KG1 (cell line): ENCODE measurements around the gene CAMK2N1.
"Not testable (repeated sequence)": the region's sequence is repeated elsewhere in the genome, so short reads cannot be mapped to it uniquely, and the experiment has no call there.

Experiments used
- DNase-seq: peaks from one replicate; lab custom pipeline; 2025; lab: John Stamatoyannopoulos, UW

CAMK2N1 gene

DNA sequence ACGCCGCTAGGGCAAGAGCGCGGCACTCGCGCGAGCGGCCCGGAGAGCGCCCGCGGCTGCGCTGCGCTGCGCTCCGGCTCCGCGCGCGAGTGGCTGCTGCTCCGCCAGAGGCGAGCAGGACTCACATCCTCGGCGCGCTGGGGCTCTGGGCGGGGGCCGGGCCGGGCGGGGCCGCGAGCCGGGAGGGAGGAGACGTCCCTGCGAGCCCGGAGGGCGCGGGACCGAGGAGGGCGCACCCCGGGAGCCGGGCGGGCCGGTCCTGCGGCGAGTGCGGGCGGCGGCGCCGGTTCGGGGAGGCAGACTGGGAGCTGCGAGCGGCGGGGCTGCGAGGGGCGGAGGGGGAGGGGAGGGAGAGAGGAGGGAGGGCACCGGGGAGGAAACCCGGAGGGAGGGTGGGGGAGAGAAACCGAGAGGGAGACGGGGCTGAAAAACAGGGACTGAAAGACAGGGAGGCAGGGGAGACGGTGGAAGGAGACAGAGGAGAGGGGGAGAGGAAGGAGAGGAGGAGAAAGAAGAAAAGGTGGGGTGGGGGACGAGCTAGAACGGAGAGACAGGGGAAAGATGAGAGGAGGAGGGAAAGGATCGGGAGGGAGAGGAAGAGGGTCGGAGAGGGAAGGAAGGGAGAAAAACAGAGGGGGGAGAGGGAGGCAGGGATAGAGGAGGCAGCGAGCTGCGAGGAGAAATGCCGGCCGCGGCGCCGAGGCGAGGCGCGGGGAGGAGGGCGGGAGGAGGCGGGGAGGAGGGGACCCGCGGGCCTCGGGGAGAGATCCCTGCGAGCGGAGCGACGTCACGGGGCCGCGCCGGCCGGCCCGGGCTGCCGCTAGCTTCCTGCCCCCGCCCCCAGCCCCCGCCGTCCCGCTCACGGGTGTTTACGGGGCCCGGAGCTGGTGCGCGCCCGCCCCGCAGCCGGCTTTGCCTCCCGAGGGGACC lies at the start of gene CAMK2N1:
CAMK2N1 (minus strand) TSS at position 684 of the 930 bp plus-strand sequence. CDS start 831 bp downstream, outside the sequence.
- DNase-seq = no peak

DNA sequence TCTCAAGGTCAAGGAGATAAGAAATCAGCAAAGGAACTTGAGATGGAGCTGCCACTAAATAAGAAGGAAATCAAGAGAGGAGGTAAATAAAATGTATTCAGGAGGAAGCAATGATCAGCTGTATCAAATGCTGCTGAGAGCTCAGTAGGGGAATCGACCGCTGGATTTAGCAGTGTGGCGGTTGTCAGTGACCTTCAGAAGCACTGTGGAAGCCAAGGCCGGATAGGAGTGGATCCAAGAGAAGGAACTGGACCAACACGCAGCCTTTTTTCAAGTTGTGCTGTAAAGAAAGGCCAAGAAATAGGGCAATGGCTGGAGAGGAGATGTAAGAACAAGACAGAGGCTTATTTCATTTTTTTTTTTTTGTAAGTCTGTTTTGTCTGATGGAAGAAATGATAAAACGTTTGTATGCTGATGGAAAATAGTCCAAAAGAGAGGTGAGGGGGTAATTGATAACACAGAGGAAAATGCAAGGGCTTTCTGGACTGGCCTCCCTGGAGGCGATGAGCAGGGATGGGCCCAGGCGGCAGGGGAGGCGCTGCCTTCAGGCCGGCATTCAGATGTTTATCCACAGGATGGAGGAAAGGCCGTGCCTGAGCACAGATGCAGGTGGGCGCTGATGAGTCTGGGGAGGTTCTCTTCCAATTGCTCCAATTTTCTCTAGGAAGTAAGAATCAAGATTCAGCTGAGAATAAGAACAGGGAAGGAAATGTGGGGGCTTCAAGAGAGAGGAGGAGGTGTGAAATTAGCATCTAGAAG lies 48.8 kb upstream of the CAMK2N1 start:
- no peak for DNase-seq

DNA sequence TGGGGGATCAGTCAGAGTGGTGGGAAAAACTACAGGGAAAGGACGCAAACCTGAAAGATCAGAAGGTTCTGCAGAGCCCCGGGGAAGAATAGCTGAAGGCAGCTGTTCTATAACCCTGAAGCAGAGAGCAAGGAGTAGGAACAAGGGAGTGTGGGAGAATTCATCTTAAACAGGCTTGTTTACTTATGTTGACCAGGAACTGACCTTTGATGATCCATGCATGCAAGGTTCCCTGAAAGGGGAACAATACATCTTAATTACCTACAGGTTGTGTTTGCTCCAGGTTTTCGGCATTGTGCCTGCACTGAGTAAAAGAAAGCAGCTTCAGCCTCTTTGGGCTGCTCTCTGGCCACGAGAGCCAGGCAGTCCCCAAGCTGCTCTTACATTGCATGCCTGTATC lies 47.6 kb upstream of the CAMK2N1 start:
- DNase-seq = no peak

DNA sequence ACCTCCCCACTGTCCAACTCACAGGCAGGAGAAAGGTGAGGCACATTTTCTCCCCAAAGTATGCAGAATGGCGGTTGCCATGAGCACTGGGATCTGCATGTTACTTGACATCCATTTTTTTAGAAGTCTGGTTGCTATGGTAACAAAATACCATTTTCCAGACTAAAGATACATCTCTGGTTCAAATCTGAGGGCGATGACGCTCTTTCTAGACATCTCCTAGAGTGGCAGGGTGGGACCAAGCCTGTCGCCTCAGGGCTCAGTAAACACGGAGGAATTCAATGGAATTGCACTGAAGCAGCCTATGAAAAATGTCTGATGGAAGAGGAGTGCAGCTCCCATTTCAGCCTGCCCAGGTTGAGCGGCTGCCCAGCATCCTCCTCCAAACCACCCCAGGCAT lies 44.9 kb upstream of the CAMK2N1 start:
- DNase-seq = no peak

DNA sequence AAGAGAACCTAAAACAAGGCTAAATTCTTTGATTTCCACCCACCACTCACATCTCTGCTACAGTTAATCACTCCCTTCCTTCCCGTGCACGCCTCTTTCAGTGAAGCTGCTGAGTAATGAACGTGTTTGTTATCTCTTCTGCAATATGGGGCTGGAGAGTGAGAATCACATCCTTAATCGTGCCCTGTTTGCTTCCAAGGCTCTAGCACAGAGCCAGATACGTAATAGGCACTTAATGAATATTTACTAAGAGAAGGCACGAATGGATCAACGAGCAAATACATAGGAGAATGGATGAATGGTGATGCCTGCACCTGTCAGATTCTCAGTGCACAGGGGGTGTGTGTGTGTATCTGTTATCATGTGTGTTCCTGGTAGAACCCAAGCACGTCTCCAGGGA lies 44.3 kb upstream of the CAMK2N1 start:
- DNase-seq = no peak

DNA sequence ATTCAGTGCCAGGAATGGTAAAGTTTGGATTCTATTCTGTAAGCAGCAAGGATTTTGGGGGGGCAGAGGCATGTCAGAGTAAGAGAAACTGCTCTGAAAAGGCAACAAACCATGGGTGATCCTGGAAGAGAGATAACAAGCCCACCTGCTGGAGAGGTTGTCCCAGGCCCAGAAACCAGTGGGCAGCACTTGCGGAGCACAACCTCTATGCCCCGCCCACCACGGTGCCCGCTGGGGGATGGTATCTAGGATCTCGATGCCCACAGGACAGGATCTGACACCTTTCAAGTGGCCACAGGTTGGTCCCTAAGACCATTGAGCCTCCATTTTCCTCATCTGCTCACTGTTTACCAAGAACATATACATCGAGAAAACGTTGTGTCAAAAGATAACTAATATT lies 42.2 kb upstream of the CAMK2N1 start:
- no peak for DNase-seq

DNA sequence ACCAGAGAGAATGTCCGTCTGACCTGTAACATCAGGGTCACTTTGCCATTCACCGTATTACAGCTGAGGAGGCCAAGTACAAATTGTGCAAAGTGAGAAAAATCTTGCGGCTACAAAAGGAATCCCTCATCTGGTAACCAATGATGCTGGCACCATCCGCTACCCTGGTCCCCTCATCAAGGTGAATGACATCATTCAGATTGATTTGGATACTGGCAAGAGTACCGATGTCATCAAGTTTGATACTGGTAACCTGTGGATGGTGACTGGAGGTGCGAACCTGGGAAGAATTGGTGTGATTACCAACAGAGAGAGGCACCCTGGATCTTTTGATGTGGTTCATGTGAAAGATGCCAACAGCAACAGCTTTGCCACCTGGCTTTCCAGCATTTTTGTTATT lies 40.3 kb upstream of the CAMK2N1 start:
- no peak for DNase-seq

DNA sequence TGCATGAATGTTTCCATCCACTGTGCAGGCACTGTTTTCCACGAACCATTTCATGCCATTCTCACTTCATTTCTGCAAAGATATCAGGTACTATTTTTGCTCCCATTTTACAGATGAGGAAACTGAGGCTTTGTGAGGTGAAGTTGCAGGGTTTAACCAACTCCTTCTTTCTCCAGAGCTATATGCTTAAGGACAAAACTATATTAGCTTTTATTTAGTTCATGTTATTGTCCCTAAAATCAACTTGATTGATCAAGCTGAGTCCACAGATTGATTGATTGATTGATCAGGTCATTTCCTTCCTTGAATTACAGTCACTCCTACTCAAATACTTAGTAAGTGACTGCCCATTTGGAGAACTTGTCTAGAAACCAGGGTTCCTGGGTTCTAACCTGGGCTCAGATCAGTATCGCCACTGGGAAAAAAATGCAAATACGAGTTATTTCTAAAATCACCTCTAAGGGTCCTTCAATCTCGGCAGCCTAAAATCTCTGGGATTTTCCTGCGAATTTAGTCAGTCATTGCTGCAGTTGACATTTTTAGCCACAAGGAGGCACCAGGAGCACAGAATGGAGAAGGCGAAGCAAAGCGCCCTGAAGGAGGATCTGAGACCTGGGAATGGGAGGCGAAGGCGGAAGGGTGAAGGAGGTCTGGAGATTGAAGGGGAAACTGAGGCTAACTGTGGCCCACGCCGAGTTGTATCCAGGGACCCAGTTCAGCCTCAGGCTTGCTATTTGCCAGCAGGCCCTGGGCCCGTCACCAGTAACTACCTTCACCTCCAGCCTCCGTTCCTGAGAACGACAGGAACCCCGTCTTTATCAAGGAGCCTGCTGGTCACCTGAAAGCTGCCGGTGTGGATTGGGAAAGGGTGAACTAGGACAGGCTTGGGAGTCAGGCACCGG lies 36.2 kb upstream of the CAMK2N1 start:
- DNase-seq = peak; percentile 58

DNA sequence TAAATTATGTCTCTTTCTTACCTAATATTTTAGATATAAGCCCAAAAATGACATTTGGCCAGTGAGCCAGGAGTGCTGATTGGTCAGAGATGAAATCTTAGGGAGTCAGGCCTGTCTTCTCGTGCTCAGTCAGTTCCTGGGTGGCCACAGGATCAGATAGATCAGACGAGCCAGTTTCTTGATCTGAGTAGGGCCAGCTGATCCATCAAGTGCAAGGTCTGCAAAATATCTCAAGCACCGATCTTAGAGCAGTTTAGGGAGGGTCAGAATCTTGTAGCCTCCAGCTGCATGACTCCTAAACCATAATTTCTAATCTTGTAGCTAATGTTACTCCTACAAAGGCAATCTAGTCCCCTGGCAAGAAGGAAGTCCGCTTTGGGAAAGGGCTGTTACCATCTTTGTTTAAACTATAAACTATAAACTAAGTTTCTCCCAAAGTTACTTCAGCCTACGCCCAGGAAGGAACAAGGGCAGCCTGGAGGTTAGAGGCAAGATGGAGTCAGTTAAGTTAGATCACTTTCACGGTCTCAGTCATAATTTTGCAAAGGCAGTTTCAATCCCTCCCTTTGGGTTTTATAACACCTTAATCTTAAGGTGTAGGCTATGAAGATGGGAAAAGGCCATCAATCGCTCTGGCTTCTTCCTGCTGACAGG lies 33.7 kb upstream of the CAMK2N1 start:
- not testable (repeated sequence) for DNase-seq

DNA sequence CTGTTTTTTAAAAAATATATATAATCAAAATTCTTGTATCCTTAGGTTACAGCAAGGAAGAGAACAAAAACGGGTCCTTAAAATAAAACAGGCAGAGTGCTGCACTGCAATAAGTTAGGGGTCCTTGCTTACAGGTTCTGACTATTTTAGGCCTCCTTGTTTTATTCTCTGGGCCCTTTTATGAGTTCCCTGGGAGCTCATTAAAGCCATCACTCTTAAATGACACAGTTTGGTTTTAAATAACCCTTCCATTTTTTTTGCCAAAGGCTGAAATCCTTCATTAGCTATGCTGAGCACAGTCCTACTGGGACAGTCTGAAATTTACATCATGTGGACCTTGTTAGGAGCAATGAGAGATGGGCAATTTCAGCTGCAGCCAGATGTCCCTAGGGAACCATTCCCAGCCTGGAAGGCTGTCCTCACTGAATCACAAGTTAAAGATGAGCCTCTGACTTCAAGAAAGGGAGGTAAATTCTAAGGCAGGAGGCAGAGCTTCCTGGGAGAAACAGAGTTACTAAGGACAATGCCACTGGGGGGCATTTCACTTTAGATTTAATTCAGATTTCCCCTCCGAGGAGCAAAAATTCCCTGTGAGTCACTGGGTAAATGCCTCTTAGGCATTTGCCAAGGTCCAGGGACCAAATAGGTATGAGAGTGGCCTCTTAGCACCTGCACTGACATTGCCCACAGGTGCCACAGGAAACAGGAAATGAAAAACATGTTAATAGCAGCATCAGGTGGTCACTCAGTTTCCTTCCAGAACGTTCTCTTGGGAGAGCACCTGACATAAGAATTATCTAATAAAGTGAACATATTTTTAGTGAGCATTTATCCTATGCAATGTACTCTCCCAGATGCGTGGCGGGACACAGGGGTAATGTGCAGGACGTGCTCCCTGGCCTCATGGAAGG lies 25.8 kb upstream of the CAMK2N1 start:
- no peak for DNase-seq

DNA sequence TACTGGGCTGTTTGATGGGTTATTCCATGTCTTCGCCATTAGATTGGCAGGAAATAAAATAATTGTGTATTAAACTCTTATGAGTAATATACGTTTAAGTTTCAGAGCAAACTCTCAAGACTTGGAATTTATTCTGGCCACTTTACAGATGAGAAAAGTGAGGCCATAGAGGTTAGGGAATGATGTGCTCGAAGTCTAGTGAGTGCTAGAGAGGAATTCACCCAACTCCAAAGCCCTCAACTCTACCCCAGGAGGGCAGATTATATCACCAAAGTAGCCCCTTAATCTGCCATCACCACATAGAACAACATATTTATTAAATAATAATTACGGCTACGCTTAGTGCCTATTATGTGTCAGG lies 22.4 kb upstream of the CAMK2N1 start:
- DNase-seq = no peak

DNA sequence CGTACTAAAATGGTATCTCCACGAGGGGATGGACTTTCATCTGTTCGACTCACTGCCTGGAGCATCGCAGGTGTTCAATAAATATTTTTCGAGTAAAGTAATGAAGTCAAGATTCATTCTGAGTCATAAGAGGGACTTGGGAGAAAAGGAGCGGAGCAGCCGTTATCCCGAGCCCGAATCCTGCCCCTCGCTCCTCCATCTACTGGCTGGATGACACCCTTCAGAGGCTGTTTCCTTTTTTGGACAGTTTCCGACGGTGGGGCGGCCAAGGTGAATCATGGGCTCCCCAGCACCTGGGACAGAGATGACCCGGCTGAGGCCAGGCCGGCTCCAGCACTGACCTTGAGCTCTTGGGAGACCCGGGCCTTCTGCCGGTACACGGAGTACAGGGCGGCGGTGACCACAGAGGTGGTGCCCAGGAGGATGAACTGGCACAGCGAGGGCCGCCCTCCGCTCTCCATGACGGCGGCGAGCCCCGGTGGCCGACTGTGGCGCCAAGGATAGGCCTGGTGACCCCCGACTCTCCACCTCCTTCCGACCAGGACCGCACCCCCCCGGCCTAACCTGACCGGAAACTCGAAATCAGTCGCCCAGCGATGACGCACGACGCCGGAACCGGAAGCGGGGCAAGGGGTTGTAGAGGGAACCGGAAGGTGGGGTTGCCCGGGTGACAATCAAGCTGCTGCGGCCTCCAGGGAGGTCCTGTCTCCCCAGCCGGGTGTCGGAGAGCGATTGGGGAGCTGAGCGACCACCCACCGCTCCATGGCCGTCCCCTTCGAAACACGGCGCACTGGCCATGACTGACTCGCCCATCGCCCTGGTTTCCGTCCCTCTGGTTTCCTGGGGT lies 21.8 kb upstream of the CAMK2N1 start, which contains the start of gene MUL1:
MUL1 (minus strand) TSS at position 588 of the 847 bp plus-strand sequence; CDS start at position 461, 127 bp downstream.
- peak; percentile 66 for DNase-seq

DNA sequence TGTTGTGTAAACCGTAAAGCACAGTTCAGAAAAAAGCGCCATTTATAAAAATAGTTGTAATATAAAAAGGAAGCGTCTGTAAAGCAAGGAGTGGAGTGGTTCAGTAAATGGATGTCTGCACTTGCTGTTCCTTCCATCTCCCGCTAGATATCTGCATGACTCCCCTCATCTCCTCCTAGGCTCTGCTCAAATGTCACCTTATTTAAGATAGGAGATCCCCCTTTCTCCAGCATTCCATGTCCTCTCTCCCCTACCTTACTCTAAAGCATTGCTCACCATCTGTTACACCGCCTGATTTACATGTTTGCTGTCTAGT lies 21.2 kb upstream of the CAMK2N1 start:
- no peak for DNase-seq

DNA sequence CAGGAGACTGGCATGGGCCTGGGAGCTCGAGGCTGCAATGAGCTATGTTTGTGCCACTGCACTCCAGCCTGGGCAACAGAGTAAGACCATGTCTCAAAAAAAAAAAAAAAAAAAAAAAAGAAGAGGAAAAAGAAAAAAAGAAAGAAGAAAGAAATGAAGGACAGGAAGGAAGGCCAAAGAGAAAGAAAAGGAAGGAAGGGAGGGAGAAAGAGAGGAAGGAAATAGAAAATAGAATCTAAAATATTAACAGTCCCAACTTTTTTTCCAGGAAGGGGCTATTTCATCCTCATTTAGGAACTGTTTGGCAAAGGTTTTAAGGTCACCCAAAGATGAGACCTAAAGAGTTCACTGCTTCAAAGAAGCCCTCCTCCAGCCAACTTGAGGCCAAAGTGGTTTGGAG lies 19.5 kb upstream of the CAMK2N1 start:
- DNase-seq = no peak

DNA sequence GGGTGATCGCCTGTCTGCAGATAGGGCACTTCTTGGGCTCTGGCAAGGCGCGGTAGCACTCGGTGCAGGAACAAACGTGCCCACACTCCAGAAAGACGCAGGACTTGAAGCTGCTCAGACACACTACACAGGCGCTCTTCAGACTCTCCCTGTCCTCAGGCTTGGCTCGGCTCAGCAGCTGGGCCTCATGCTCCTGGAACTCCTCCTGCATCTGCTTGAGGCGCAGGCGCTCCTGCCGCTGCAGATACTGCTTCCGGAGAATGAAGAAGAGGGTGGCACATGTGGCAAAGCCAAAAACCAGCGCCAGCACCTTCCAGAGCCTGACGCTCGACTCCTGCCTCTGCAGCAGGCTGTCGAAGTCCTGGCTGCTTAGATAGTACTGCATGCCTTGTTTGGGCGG lies 14.7 kb upstream of the CAMK2N1 start:
- DNase-seq = no peak

DNA sequence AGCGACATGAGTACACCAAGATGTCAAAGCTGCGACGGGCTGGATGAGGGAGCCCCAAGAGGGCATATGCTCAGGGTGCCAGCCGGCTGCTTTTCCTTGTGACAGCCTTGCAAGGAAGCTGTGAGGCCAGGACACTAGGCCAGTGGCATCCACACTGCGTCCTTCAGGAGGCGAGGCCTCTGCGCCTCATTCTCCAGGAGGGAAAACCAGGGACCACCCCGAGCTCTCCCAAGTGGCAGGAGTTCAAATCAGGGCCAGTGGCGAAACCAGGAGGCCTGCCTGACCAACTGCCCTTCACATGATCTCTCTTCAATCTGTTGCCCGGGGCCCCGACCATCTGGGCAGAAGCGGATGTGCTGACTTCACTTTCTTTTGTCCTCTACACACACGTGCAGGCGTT lies 13.7 kb upstream of the CAMK2N1 start:
- DNase-seq = no peak

DNA sequence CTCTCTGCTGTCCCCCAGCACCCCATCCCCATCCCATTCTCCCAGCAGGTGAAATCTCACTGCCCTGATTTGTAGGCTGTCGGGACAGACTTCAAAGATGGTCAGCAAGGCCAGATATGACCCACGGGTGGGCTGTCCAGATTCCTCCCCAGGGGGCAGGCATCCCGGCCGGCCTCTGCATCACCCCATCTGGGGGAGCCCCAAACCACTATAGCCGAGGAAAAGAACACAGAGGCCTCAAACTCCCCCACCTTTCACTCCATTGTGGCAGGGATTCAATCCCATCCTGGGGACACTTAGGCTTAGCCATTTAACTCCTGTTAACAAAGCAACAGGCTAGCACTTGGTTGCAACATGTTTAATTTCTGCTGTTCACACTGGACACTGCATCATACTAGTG lies 13.1 kb upstream of the CAMK2N1 start:
- no peak for DNase-seq

DNA sequence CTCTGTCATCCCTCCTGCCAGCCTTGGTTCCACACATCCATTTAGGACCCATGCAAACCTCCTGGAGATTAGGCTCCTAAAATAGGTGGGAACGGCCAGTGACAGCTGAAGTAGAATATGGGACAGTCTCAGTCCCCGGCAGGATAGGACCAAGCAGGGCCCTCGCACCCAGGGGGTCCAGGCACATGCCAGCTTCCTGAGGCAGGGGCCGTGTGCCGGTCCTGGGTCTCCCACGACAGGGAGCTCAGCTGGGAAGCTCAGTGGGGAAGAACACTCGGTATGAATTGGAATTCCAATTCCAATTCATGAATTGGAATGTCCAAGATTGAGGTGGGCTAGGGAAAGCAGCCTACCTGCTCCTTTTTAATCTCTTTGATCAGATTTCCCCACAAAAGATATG lies 12.1 kb upstream of the CAMK2N1 start:
- DNase-seq = no peak

DNA sequence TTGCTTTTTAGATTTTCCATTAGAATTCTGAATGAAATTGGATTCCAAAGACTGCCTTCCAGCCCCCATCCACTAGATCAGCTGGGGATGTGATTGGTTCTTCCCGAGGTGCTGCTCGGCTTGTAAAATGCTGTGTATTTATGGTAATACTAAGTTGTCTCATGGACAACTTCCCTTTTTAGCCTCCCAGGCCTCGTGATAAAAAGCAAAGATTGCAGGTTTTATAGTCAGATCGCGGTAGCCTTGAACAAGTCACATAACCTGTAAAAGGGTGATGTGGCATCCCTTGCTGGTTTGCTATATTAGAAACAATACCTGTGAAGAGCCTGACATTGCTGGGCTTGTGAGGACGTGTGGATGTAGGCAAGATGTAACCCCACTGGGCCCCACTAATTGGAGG lies 11.5 kb upstream of the CAMK2N1 start:
- DNase-seq = no peak
